HCT116 (cell line): Measurements from ENCODE around the gene TECPR1. TPM values are rescaled to one million over a fixed set of nuclear protein-coding genes. Genes with fewer than 3 reads are reported as not detected.

Experiments
- ATAC-seq: fragments of 200-7000 bp; cut with Tn5 transposase; 2 replicates; pipeline ENCODE4 v1.9.1; 2020; ENCODE audit warnings: mild to moderate bottlenecking, moderate library complexity
- BruUV-seq: library from RNA; stranded (reverse); fragments of 400-500 nt; replicated peaks from 2 replicates; lab custom pipeline; 2021; lab: Mats Ljungman, UMichigan
- CTCF ChIA-PET: fragments of 300-600 bp; sonication (Branson Sonifier 250); formaldehyde crosslinking; loops from one replicate; lab custom pipeline; 2021; ENCODE audit warnings: antibody characterized with exemption; lab: Charles Lee
- POLR2A ChIA-PET: fragments of 300-600, 350-600 bp; sonication (Branson Sonifier 250); formaldehyde crosslinking; loops from one replicate; lab custom pipeline; 2021; ENCODE audit warnings: antibody characterized with exemption; lab: Charles Lee
- RAD21 ChIA-PET, 2 experiments: fragments of 300-600 bp; sonication (Branson Sonifier 250); formaldehyde crosslinking; loops; one replicate each; lab custom pipeline; 2023; ENCODE audit warnings: low total read pairs in 2 of 2; ENCODE audit not compliant: uncharacterized antibody in 2 of 2, unreplicated experiment in 2 of 2, low non-redundant PET in 1 of 2; lab: Charles Lee
- DNase-seq: peaks from one replicate; pipeline ENCODE4 v3.0.0-alpha.2; 2010; ENCODE audit warnings: low read depth, low spot score
- H2AFZ ChIP-seq: fragments of 200-600 bp; shearing (Covaris generic), sonication (generic); 2 replicates; pipeline ENCODE4 v1.6.1; 2017; ENCODE audit warnings: low read depth, mixed run types, mixed read lengths, antibody characterized with exemption, low read length; ENCODE audit not compliant: poor library complexity, severe bottlenecking
- H3K27ac ChIP-seq: 2 replicates; pipeline ENCODE4 v1.5.1; 2012; ENCODE audit warnings: low read depth, low read length
- H3K27me3 ChIP-seq: fragments of 200-600 bp; sonication (generic); 2 replicates; pipeline ENCODE4 v1.6.1; 2016; ENCODE audit warnings: mixed run types, low read length, mixed read lengths; ENCODE audit not compliant: insufficient read depth
- H3K36me3 ChIP-seq, 2 experiments: fragments of 200-500 bp in 1 of 2; fragments of 200-600 bp in 1 of 2; sonication (Bioruptor generic) in 1 of 2; sonication (generic) in 1 of 2; 2 replicates each; pipeline versions ENCODE4 v1.5.1 to v1.6.1; 2014 to 2016; ENCODE audit warnings: low read length in 2 of 2, inconsistent platforms in 1 of 2, mixed read lengths in 1 of 2, mixed run types in 1 of 2; ENCODE audit not compliant: insufficient read depth in 2 of 2, control insufficient read depth in 1 of 2
- H3K4me1 ChIP-seq, 2 experiments: fragments of 200-600 bp in 1 of 2; sonication (generic) in 1 of 2; 2 replicates each; pipeline versions ENCODE4 v1.5.1 to v1.6.1; 2012 to 2017; ENCODE audit warnings: low read length in 2 of 2, inconsistent platforms in 1 of 2, mild to moderate bottlenecking in 1 of 2, mixed read lengths in 1 of 2, mixed run types in 1 of 2, moderate library complexity in 1 of 2; ENCODE audit not compliant: insufficient read depth in 2 of 2, control insufficient read depth in 1 of 2
- H3K4me2 ChIP-seq: fragments of 200-600 bp; sonication (generic); 2 replicates; pipeline ENCODE4 v1.6.1; 2017; ENCODE audit warnings: mixed run types, low read length, mixed read lengths
- H3K4me3 ChIP-seq, 2 experiments: fragments of 200-600 bp in 1 of 2; sonication (generic) in 1 of 2; replicated peaks in 1 of 2; 2 replicates each; pipeline ENCODE4 v1.5.1; 2011 to 2016; ENCODE audit warnings: low read length in 2 of 2, control low read depth in 1 of 2, low read depth in 1 of 2, mild to moderate bottlenecking in 1 of 2, mixed read lengths in 1 of 2, mixed run types in 1 of 2
- H3K79me2 ChIP-seq: fragments of 200-600 bp; sonication (generic); 2 replicates; pipeline ENCODE4 v1.6.1; 2017; ENCODE audit warnings: mild to moderate bottlenecking, mixed run types, low read length, moderate library complexity, mixed read lengths; ENCODE audit not compliant: insufficient read depth
- H3K9ac ChIP-seq: fragments of 200-600 bp; sonication (generic); 2 replicates; pipeline ENCODE4 v1.6.1; 2016; ENCODE audit warnings: low read length, mixed read lengths
- H3K9me2 ChIP-seq: fragments of 200-600 bp; sonication (generic), shearing (Covaris generic); 2 replicates; pipeline ENCODE4 v1.6.1; 2017; ENCODE audit warnings: mixed run types, mild to moderate bottlenecking, moderate library complexity; ENCODE audit not compliant: insufficient read depth
- H3K9me3 ChIP-seq, 2 experiments: fragments of 200-500 bp in 1 of 2; fragments of 200-600 bp in 1 of 2; sonication (Bioruptor generic) in 1 of 2; sonication (generic) in 1 of 2; 2 replicates each; pipeline ENCODE4 v1.6.1; 2014 to 2017; ENCODE audit warnings: low read length in 2 of 2, mixed read lengths in 2 of 2, inconsistent platforms in 1 of 2, low read depth in 1 of 2, mild to moderate bottlenecking in 1 of 2, mixed run types in 1 of 2, moderate library complexity in 1 of 2; ENCODE audit not compliant: control insufficient read depth in 1 of 2, insufficient read depth in 1 of 2
- H4K20me1 ChIP-seq: fragments of 200-600 bp; sonication (generic), shearing (Covaris generic); 2 replicates; pipeline ENCODE4 v1.6.1; 2017; ENCODE audit warnings: mixed run types, mild to moderate bottlenecking, moderate library complexity; ENCODE audit not compliant: insufficient read depth
- ATF3 ChIP-seq: IDR thresholded peaks from 2 replicates; pipeline ENCODE4 v1.6.1; 2012
- CEBPB ChIP-seq: IDR thresholded peaks from 2 replicates; pipeline ENCODE4 v1.6.1; 2012; ENCODE audit warnings: low read depth
- CTCF ChIP-seq, 3 experiments: fragments of 200-600 bp in 1 of 3; sonication (generic) in 1 of 3; IDR thresholded peaks in 2 of 3; conservative IDR thresholded peaks in 1 of 3; 2 replicates each; pipeline ENCODE4 v1.5.1; 2012 to 2017; ENCODE audit warnings: low read depth in 2 of 3, low read length in 2 of 3, antibody characterized with exemption in 1 of 3, borderline replicate concordance in 1 of 3, control low read depth in 1 of 3, mild to moderate bottlenecking in 1 of 3, mixed read lengths in 1 of 3, mixed run types in 1 of 3, moderate library complexity in 1 of 3; ENCODE audit not compliant: insufficient read depth in 1 of 3
- ELF1 ChIP-seq: IDR thresholded peaks from 2 replicates; pipeline ENCODE4 v1.6.1; 2012; ENCODE audit warnings: low read depth, borderline replicate concordance
- EZH2phosphoT487 ChIP-seq: fragments of 200-600 bp; IDR thresholded peaks from 2 replicates; pipeline ENCODE4 v1.6.1; 2018; ENCODE audit warnings: antibody characterized with exemption, borderline replicate concordance
- FOSL1 ChIP-seq: IDR thresholded peaks from 2 replicates; pipeline ENCODE4 v1.6.1; 2012; ENCODE audit warnings: low read depth
- MAX ChIP-seq: IDR thresholded peaks from 2 replicates; pipeline ENCODE4 v1.6.1; 2012
- POLR2A ChIP-seq: IDR thresholded peaks from 2 replicates; pipeline ENCODE4 v1.7.0; 2011; ENCODE audit warnings: borderline replicate concordance; ENCODE audit not compliant: insufficient read depth, insufficient read length; ENCODE audit errors: extremely low read depth
- POLR2AphosphoS5 ChIP-seq: IDR thresholded peaks from 2 replicates; pipeline ENCODE4 v1.6.1; 2011; ENCODE audit warnings: mild to moderate bottlenecking, low read depth, low read length, moderate library complexity
- RAD21 ChIP-seq: IDR thresholded peaks from 2 replicates; pipeline ENCODE4 v1.6.1; 2012; ENCODE audit warnings: low read depth, mild to moderate bottlenecking
- REST ChIP-seq: IDR thresholded peaks from 2 replicates; pipeline ENCODE4 v1.6.1; 2012; ENCODE audit warnings: low read depth
- SIN3A ChIP-seq: IDR thresholded peaks from 2 replicates; pipeline ENCODE4 v1.6.1; 2012; ENCODE audit warnings: low read depth
- SP1 ChIP-seq: IDR thresholded peaks from 2 replicates; pipeline ENCODE4 v1.6.1; 2012; ENCODE audit warnings: low read depth
- SRF ChIP-seq: IDR thresholded peaks from 2 replicates; pipeline ENCODE4 v1.6.1; 2012; ENCODE audit warnings: low read depth
- TCF7L2 ChIP-seq: IDR thresholded peaks from 2 replicates; pipeline ENCODE4 v1.7.0; 2011; ENCODE audit warnings: borderline replicate concordance, inconsistent platforms; ENCODE audit not compliant: insufficient read depth, insufficient read length; ENCODE audit errors: extremely low read depth
- YY1 ChIP-seq: IDR thresholded peaks from 2 replicates; pipeline ENCODE4 v1.6.1; 2011; ENCODE audit warnings: low read length, low read depth, moderate library complexity, mild to moderate bottlenecking; ENCODE audit not compliant: insufficient replicate concordance; ENCODE audit errors: extremely low read depth
- ZBTB33 ChIP-seq: IDR thresholded peaks from 2 replicates; pipeline ENCODE4 v1.6.1; 2011; ENCODE audit warnings: mild to moderate bottlenecking, low read length, moderate library complexity; ENCODE audit not compliant: insufficient replicate concordance; ENCODE audit errors: extremely low read depth
- ZFX ChIP-seq: fragments of 450-650 bp; IDR thresholded peaks from 2 replicates; pipeline ENCODE4 v1.6.1; 2017
- ZNF274 ChIP-seq: fragments of 200-500 bp; sonication (Bioruptor generic); IDR thresholded peaks from 2 replicates; pipeline ENCODE4 v1.6.1; 2014; ENCODE audit warnings: mild to moderate bottlenecking, low read depth, low read length, inconsistent platforms
- intact Hi-C: fragments of 100-400 bp; cut with micrococcal nuclease; formaldehyde crosslinking; loops from 2 replicates; pipeline ENCODE4 v1.10.0; 2022
- total RNA-seq: library from RNA; stranded (reverse); gene quantifications from one replicate; pipeline ENCODE4 v1.2.1, GENCODE V29; 2021; ENCODE audit not compliant: unreplicated experiment

Gene TECPR1
- total RNA-seq, 1 experiment from 2014 or later: 19.9 TPM

- Histone ChIP-seq H3K9me3 (no peaks in the 10 kb centered on the region), H3K9me2 (no peaks in the 10 kb centered on the region), H3K9ac (no peak overlapping the region), H3K4me3 (no peak overlapping the region), H3K36me3 (peaks cover 10 to 32% of the 10 kb centered on the region in 2 experiments; a peak in 3 of 4 replicates), H3K4me2 (no peak overlapping the region), H3K27ac (peak overlapping the region; percentile 21; the same call in 1 of the 2 replicates), H3K4me1 (peaks cover 0 to 13% of the 10 kb centered on the region in 2 experiments; a peak in 2 of 4 replicates), H4K20me1 (no peaks in the 10 kb centered on the region), H3K27me3 (no peaks in the 10 kb centered on the region), H3K79me2 (peaks cover 46% of the 10 kb centered on the region), H2AFZ (no peak overlapping the region)
- BruUV-seq: no TSS peak
- intact Hi-C loops: loop anchor here (1.0 to 2.0 kb wide), 4 partner anchors 106 to 542 kb away; partner anchors contain the start of gene BAIAP2L1
- ATAC-seq: peak; percentile 93
- ChIA-PET RAD21 (no interaction called here), POLR2A (no interaction called here), CTCF (interaction anchor here (0.9 to 2.1 kb wide), 4 partner anchors 76 to 451 kb away, joined by 3 to 7 read pairs (median 4); partner anchors contain the start of gene BAIAP2L1)
- peak; percentile 41 for DNase-seq
- TF ChIP-seq ATF3: no peak
- TF ChIP-seq YY1: peak; percentile 6
- no peak for TF ChIP-seq POLR2A
- TF ChIP-seq MAX: no peak
- TF ChIP-seq ZBTB33: no peak
- no peak for TF ChIP-seq SRF
- TF ChIP-seq FOSL1: no peak
- peak; percentile 79 to 86 (median 82); a peak in 5 of 6 replicates for TF ChIP-seq CTCF (IDR thresholded peaks at IDR 0.05 in 2 of 3, conservative IDR thresholded peaks at IDR 0.05 in 1 of 3; ENCODE audit: borderline replicate concordance in 1 of 3, insufficient read depth in 1 of 3, low read depth in 2 of 3, low read length in 2 of 3)
- TF ChIP-seq ELF1: no peak
- TF ChIP-seq SIN3A: no peak
- no peak for TF ChIP-seq SP1
- TF ChIP-seq EZH2phosphoT487: no peak
- TF ChIP-seq TCF7L2: no peak
- TF ChIP-seq ZFX: no peak
- peak; percentile 98 for TF ChIP-seq RAD21
- TF ChIP-seq REST: no peak
- peak; percentile 50 for TF ChIP-seq POLR2AphosphoS5
- no peak for TF ChIP-seq CEBPB
- TF ChIP-seq ZNF274: no peak
These were observed 42.9 kb upstream of the TECPR1 start for GRCh38 chr7:98294798-98295382.
